Muscle layer of colon (tissue), 2 donors: ENCODE measurements around the gene SUPT4H1.

Source experiments
- H3K27ac ChIP-seq: one replicate; pipeline ENCODE4 v1.7.0; 2013; ENCODE audit warnings: low read depth, mild to moderate bottlenecking, low read length, moderate library complexity
- H3K27me3 ChIP-seq, 2 donors: one replicate each; pipeline ENCODE4 v1.7.0; 2013; ENCODE audit warnings: low read length in 2 of 2, mild to moderate bottlenecking in 2 of 2; ENCODE audit not compliant: insufficient read depth in 2 of 2, control insufficient read depth in 1 of 2
- H3K36me3 ChIP-seq: one replicate; pipeline ENCODE4 v1.7.0; 2013; ENCODE audit warnings: mild to moderate bottlenecking, low read length; ENCODE audit not compliant: insufficient read depth
- H3K4me1 ChIP-seq: one replicate; pipeline ENCODE4 v1.7.0; 2013; ENCODE audit warnings: mild to moderate bottlenecking, low read length; ENCODE audit not compliant: insufficient read depth
- H3K4me3 ChIP-seq, 2 donors: one replicate each; pipeline ENCODE4 v1.7.0; 2013; ENCODE audit warnings: low read length in 2 of 2, low read depth in 1 of 2, mild to moderate bottlenecking in 1 of 2, moderate library complexity in 1 of 2
- H3K9ac ChIP-seq: one replicate; pipeline ENCODE4 v1.7.0; 2013; ENCODE audit warnings: low read length
- H3K9me3 ChIP-seq: one replicate; pipeline ENCODE4 v1.7.0; 2013; ENCODE audit warnings: mild to moderate bottlenecking, low read length
- donor health status: abdominal sarcoma.
- donor health status: Adenocarcinoma of cecum.

The SUPT4H1 gene

GRCh38 chr17:58309918-58310259, 42.1 kb downstream of the SUPT4H1 start:
- no peak overlapping the region for H3K4me3 ChIP-seq
- no peaks in the 10 kb centered on the region for H3K36me3 ChIP-seq
- H3K9me3 ChIP-seq: no peaks in the 10 kb centered on the region
- no peak overlapping the region for H3K27ac ChIP-seq
- no peaks in the 10 kb centered on the region for H3K4me1 ChIP-seq
- no peak overlapping the region for H3K9ac ChIP-seq
- H3K27me3 ChIP-seq: no peaks in the 10 kb centered on the region

GRCh38 chr17:58308985-58309917, 42.8 kb downstream of the SUPT4H1 start:
- no peak overlapping the region for H3K27ac ChIP-seq
- no peak overlapping the region for H3K9ac ChIP-seq

GRCh38 chr17:58308173-58308984, 43.6 kb downstream of the SUPT4H1 start:
- H3K4me3 ChIP-seq: no peak overlapping the region
- no peak overlapping the region for H3K27ac ChIP-seq
- H3K27me3 ChIP-seq: no peaks in the 10 kb centered on the region
- no peak overlapping the region for H3K9ac ChIP-seq
- no peaks in the 10 kb centered on the region for H3K9me3 ChIP-seq
- no peaks in the 10 kb centered on the region for H3K36me3 ChIP-seq
- H3K4me1 ChIP-seq: no peaks in the 10 kb centered on the region

More at GRCh38 chr17:58308985-58309917, 42.8 kb downstream of the SUPT4H1 start:
- Histone ChIP-seq H3K9me3 (no peaks in the 10 kb centered on the region), H3K4me3 (no peak overlapping the region), H3K36me3 (no peaks in the 10 kb centered on the region), H3K27me3 (no peaks in the 10 kb centered on the region), H3K4me1 (no peaks in the 10 kb centered on the region)

- Histone ChIP-seq H3K27me3 (no peaks in the 10 kb centered on the region), H3K9ac (no peak overlapping the region), H3K4me3 (no peak overlapping the region), H3K27ac (no peak overlapping the region), H3K4me1 (no peaks in the 10 kb centered on the region), H3K9me3 (no peaks in the 10 kb centered on the region), H3K36me3 (no peaks in the 10 kb centered on the region)
Measured at GRCh38 chr17:58307468-58308172, 44.4 kb downstream of the SUPT4H1 start.

- Histone ChIP-seq H3K4me3 (no peak overlapping the region), H3K9ac (no peak overlapping the region), H3K27ac (no peak overlapping the region), H3K27me3 (no peaks in the 10 kb centered on the region), H3K4me1 (no peaks in the 10 kb centered on the region), H3K9me3 (no peaks in the 10 kb centered on the region), H3K36me3 (no peaks in the 10 kb centered on the region)
Measured at GRCh38 chr17:58306131-58306951, 45.7 kb downstream of the SUPT4H1 start.

GRCh38 chr17:58305626-58306025, 46.4 kb downstream of the SUPT4H1 start:
- no peaks in the 10 kb centered on the region for H3K9me3 ChIP-seq
- H3K27ac ChIP-seq: no peak overlapping the region
- H3K36me3 ChIP-seq: no peaks in the 10 kb centered on the region

GRCh38 chr17:58304750-58305486, 47.1 kb downstream of the SUPT4H1 start:
- Histone ChIP-seq H3K36me3 (no peaks in the 10 kb centered on the region), H3K27ac (no peak overlapping the region), H3K9ac (no peak overlapping the region), H3K4me3 (no peak overlapping the region), H3K9me3 (no peaks in the 10 kb centered on the region), H3K27me3 (no peaks in the 10 kb centered on the region), H3K4me1 (no peaks in the 10 kb centered on the region)

More at GRCh38 chr17:58305626-58306025, 46.4 kb downstream of the SUPT4H1 start:
- Histone ChIP-seq H3K4me1 (no peaks in the 10 kb centered on the region), H3K27me3 (no peaks in the 10 kb centered on the region), H3K4me3 (no peak overlapping the region), H3K9ac (no peak overlapping the region)

GRCh38 chr17:58303971-58304749, 47.8 kb downstream of the SUPT4H1 start:
- Histone ChIP-seq H3K36me3 (no peaks in the 10 kb centered on the region), H3K27ac (no peak overlapping the region), H3K9me3 (no peaks in the 10 kb centered on the region), H3K27me3 (no peaks in the 10 kb centered on the region), H3K4me1 (no peaks in the 10 kb centered on the region), H3K9ac (no peak overlapping the region), H3K4me3 (no peak overlapping the region)

GRCh38 chr17:58302919-58303585, 48.9 kb downstream of the SUPT4H1 start:
- Histone ChIP-seq H3K4me1 (no peaks in the 10 kb centered on the region), H3K9me3 (no peaks in the 10 kb centered on the region), H3K27ac (no peak overlapping the region), H3K9ac (no peak overlapping the region), H3K27me3 (no peaks in the 10 kb centered on the region), H3K4me3 (no peak overlapping the region), H3K36me3 (no peaks in the 10 kb centered on the region)
